ENCODE measurements around the gene ELN. TPM values are rescaled to one million over a fixed set of nuclear protein-coding genes. Genes with fewer than 3 reads are reported as not detected.

Gene ELN
- total and polyA plus RNA-seq, 7 donors, result 2.5 to 174 (median 33.2) TPM

DNA sequence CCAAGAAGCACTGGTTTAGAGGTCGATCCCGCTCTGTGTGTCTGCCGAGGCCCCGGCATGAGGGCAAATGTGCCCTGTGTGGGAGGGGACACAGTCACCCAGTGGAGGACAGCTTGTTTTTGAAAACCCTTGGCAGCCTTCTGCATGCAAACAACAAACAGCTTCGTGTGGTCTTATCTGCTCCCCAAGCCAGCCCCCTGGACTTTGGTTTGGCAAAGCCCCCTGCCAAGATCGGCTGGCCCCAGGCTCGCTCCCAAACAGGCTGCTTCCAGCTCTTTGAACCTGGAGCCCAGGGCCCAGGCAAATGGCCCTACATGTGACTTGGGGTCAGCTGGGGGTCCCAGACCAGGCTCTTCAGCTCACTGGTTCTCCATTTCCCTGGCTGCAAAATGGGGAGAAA lies 2.9 kb downstream of the ELN start:
- intact Hi-C loops (cut with DNase I), result no loop called here
- peaks cover 0 to 95% (median 87%) of the 10 kb centered on the region in 4 donors for H3K4me1 ChIP-seq
- no peak for TF ChIP-seq POLR2A (IDR thresholded peaks at IDR 0.05)
- TF ChIP-seq POLR2AphosphoS5 (IDR thresholded peaks at IDR 0.05), result no peak
- no peak for TF ChIP-seq EP300 (IDR thresholded peaks at IDR 0.05)
- TF ChIP-seq, protein P1, sequence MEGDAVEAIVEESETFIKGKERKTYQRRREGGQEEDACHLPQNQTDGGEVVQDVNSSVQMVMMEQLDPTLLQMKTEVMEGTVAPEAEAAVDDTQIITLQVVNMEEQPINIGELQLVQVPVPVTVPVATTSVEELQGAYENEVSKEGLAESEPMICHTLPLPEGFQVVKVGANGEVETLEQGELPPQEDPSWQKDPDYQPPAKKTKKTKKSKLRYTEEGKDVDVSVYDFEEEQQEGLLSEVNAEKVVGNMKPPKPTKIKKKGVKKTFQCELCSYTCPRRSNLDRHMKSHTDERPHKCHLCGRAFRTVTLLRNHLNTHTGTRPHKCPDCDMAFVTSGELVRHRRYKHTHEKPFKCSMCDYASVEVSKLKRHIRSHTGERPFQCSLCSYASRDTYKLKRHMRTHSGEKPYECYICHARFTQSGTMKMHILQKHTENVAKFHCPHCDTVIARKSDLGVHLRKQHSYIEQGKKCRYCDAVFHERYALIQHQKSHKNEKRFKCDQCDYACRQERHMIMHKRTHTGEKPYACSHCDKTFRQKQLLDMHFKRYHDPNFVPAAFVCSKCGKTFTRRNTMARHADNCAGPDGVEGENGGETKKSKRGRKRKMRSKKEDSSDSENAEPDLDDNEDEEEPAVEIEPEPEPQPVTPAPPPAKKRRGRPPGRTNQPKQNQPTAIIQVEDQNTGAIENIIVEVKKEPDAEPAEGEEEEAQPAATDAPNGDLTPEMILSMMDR (IDR thresholded peaks at IDR 0.05), result no peak
- no peaks in the 10 kb centered on the region for H3K9me3 ChIP-seq
- H3K27ac ChIP-seq, result peak overlapping the region; percentile 90 to 96 (median 90)
- WGBS, 2 donors, result 83 to 87% methylated on average over 7 of the region's 7 CpGs
- H3K36me3 ChIP-seq, result peaks cover 0 to 10% (median 3%) of the 10 kb centered on the region in 4 donors
- no peak for DNase-seq
- no peaks in the 10 kb centered on the region for H3K27me3 ChIP-seq
- H3K4me3 ChIP-seq, result peak overlapping the region in 3 of 4 donors; percentile 60 to 74 (median 65)

DNA sequence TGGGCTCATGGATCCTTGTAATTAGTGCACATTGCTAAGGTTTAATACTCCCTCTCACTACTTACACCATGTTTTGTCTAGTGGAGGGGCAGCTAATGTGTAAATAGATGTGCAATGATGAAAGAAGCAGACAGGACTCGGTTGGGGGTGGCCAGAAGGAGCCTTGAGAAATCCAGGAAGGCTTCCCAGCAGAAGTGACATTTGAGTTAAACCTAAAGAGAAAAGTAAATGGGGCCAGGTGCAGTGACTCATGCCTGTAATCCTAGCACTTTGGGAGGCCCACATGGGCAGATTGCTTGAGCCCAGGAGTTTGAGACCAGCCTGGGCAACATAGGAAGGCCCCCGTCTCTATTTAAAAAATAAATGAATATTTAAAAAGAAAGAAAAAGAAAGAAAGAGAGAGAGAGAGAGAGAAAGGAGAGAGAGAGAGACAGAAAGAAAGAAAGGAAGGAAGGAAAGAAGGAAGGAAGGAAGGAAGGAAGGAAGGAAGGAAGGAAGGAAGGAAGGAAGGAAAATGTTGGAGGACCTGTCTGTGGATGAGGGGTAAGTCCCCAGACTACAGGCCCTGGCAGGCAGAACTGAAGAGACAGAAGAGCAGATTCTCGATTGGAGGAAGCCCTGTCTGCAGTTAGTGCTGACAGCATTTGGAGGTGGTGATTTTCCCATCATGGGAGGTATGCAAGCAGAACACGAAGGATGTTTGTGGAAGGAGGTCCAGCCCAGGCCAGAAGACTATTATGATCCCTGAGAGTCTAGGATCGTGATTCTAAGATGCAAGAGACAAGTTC lies 3.6 kb downstream of the ELN start:
- Histone ChIP-seq H3K9me3 (no peaks in the 10 kb centered on the region), H3K36me3 (peaks cover 6 to 17% (median 9%) of the 10 kb centered on the region in 4 donors), H3K27ac (peak overlapping the region; percentile 90 to 96 (median 90)), H3K4me3 (peak overlapping the region in 3 of 4 donors; percentile 60 to 74 (median 65)), H3K27me3 (no peaks in the 10 kb centered on the region), H3K4me1 (peaks cover 0 to 93% (median 80%) of the 10 kb centered on the region in 4 donors)
- no peak for DNase-seq
- intact Hi-C loops (cut with DNase I), result no loop called here
- WGBS, 2 donors, result 72% methylated on average over 5 of the region's 5 CpGs
- TF ChIP-seq, protein P1 (IDR thresholded peaks at IDR 0.05), result no peak
- no peak for TF ChIP-seq POLR2A (IDR thresholded peaks at IDR 0.05)
- TF ChIP-seq EP300 (IDR thresholded peaks at IDR 0.05), result no peak
- no peak for TF ChIP-seq POLR2AphosphoS5 (IDR thresholded peaks at IDR 0.05)

DNA sequence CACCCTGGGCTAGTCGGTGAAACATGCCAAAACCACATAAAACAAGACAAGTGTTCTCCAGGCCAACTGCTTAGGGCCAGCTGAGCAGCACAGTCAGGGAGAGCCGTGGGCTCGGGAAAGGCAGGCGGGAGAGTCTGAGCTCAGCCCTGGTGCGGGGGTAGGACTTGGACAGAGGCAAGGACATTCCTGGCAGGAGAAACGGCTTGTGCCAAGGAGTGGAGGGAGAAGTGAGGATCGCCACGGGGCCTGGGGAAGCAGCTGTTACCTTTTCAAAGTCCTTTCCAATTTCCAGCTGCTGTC lies 4.2 kb downstream of the ELN start:
- peak; percentile 93 for DNase-seq
- intact Hi-C loops (cut with DNase I), result no loop called here
- peaks cover 0 to 90% (median 75%) of the 10 kb centered on the region in 4 donors for H3K4me1 ChIP-seq
- no peaks in the 10 kb centered on the region for H3K27me3 ChIP-seq
- 43 to 54% methylated on average over 8 of the region's 8 CpGs for WGBS, 2 donors
- H3K27ac ChIP-seq, result peak overlapping the region; percentile 90 to 96 (median 90)
- TF ChIP-seq POLR2AphosphoS5 (IDR thresholded peaks at IDR 0.05), result peak; percentile 26 to 73 (median 66)
- no peak for TF ChIP-seq POLR2A (IDR thresholded peaks at IDR 0.05)
- TF ChIP-seq EP300 (IDR thresholded peaks at IDR 0.05), result peak in 1 of 4 donors; percentile 17
- TF ChIP-seq, protein P1 (IDR thresholded peaks at IDR 0.05), result no peak
- H3K9me3 ChIP-seq, result no peaks in the 10 kb centered on the region
- peak overlapping the region in 2 of 4 donors; percentile 0 to 14 for H3K4me3 ChIP-seq
- H3K36me3 ChIP-seq, result peaks cover 10 to 22% (median 14%) of the 10 kb centered on the region in 4 donors

DNA sequence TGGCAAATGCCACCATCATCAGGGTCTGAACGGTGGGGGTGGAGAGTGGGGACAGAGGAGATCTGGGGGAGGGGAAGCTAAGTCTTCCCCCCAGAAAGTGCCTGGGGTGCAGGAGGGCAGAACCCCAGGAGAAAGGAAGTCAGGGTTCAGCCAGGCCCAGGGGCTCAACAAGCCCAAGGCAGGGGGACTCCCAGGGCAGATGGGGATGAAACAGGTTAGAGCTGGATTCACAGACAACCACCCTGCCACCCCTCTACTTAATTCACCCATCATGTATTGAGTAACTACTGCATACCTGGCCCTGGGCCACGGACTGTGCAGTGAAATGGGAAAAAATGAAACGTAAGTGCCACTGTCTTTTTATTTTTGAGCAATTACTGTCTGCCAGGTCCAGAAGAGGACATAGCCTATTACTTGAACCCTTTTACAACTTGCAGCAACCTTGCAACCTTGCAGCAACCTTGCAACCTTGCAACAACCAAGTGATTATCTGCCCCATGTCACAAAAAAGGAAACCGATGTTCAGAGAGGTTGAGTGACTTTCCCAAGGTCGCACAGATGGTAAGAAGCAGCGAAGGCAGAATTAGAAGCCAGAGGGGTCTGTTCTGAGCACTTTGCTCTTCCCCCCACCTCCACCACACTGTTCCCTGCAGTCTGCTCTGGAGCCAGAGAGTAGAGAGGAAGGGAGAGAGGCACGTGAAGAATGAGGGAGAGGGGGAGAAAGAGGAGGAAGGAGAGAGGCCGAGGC lies 4.8 kb downstream of the ELN start:
- 77 to 80% methylated on average over 8 of the region's 8 CpGs for WGBS, 2 donors
- Histone ChIP-seq H3K9me3 (no peaks in the 10 kb centered on the region), H3K27ac (peak overlapping the region; percentile 90 to 96 (median 90)), H3K27me3 (no peaks in the 10 kb centered on the region), H3K36me3 (peaks cover 10 to 29% (median 17%) of the 10 kb centered on the region in 4 donors), H3K4me3 (peak overlapping the region in 2 of 4 donors; percentile 0 to 14), H3K4me1 (peaks cover 0 to 83% (median 69%) of the 10 kb centered on the region in 4 donors)
- TF ChIP-seq EP300 (IDR thresholded peaks at IDR 0.05), result no peak
- DNase-seq, result no peak
- intact Hi-C loops (cut with DNase I), result no loop called here
